Fibroblast of villous mesenchyme (primary cell): ENCODE data around the gene NACC2. TPM values are rescaled to one million over a fixed set of nuclear protein-coding genes. Genes with fewer than 3 reads are reported as not detected.

Experiments used
- DNase-seq: peaks from one replicate; pipeline ENCODE4 v3.0.0-alpha.2; 2010; ENCODE audit warnings: low read depth
- H3K4me3 ChIP-seq: 2 replicates; pipeline ENCODE4 v1.5.1; 2011; ENCODE audit warnings: low read depth, mild to moderate bottlenecking, low read length
- total RNA-seq: library from RNA; depleted of rRNA; stranded (reverse); fragments of >200 nt; gene quantifications from 2 replicates; pipeline ENCODE4 v1.2.3, GENCODE V29; 2012
- TF ChIP-seq, protein P1 (sequence below): IDR thresholded peaks from 2 replicates; pipeline ENCODE4 v1.5.1; 2012; ENCODE audit warnings: low read depth, mild to moderate bottlenecking, low read length; ENCODE audit not compliant: insufficient read depth

Gene NACC2
- total RNA-seq, 1 donor = 34.1 TPM

DNA sequence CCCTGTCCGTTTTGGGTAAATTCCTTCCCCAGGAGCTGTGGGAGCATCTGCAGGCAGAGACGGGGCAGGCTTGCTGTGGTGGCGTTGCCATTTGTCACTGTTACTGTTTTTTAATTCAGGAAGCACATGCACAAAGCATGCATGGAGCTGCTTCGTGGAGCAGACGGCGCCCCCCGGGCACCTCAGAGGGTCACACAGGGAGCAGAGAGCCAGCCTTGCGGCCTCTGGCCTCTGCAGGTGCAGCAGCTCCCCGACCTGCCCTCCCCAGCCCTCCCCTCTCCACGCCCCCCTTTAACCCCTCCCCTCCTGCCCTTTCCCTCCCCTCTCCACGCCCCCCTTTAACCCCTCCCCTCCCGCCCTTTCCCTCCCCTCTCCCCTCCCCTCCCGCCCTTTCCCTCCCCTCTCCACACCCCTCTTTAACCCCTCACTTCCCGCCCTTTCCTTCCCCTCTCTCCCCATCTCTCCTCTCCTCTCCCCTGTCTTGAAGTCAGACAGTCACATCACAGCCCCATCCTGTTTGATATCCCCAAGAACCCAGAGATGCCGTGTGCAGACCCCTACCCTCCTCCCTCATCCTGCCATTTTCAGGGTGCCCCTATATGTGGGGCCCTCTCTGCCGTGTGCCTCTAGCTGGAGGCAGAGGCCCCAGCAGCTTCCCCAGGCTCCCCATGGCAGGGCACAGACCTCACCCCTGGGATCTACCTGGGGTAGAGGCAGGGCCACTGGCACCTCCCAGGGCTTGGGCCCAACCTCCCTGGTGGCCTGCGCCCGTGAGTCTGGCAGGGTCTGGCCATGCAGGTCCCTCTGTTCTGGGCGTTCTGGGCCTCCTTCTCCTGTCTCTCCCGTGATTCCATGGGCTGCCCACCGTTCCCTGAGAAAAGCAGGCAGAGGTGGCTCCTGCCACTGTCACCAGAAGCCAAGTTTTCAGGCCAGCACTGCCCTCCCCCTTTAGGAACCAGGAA, 104.3 kb downstream of the NACC2 start:
- H3K4me3 ChIP-seq = no peak overlapping the region
- peak; percentile 80 for DNase-seq
- TF ChIP-seq, protein P1, sequence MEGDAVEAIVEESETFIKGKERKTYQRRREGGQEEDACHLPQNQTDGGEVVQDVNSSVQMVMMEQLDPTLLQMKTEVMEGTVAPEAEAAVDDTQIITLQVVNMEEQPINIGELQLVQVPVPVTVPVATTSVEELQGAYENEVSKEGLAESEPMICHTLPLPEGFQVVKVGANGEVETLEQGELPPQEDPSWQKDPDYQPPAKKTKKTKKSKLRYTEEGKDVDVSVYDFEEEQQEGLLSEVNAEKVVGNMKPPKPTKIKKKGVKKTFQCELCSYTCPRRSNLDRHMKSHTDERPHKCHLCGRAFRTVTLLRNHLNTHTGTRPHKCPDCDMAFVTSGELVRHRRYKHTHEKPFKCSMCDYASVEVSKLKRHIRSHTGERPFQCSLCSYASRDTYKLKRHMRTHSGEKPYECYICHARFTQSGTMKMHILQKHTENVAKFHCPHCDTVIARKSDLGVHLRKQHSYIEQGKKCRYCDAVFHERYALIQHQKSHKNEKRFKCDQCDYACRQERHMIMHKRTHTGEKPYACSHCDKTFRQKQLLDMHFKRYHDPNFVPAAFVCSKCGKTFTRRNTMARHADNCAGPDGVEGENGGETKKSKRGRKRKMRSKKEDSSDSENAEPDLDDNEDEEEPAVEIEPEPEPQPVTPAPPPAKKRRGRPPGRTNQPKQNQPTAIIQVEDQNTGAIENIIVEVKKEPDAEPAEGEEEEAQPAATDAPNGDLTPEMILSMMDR = no peak

DNA sequence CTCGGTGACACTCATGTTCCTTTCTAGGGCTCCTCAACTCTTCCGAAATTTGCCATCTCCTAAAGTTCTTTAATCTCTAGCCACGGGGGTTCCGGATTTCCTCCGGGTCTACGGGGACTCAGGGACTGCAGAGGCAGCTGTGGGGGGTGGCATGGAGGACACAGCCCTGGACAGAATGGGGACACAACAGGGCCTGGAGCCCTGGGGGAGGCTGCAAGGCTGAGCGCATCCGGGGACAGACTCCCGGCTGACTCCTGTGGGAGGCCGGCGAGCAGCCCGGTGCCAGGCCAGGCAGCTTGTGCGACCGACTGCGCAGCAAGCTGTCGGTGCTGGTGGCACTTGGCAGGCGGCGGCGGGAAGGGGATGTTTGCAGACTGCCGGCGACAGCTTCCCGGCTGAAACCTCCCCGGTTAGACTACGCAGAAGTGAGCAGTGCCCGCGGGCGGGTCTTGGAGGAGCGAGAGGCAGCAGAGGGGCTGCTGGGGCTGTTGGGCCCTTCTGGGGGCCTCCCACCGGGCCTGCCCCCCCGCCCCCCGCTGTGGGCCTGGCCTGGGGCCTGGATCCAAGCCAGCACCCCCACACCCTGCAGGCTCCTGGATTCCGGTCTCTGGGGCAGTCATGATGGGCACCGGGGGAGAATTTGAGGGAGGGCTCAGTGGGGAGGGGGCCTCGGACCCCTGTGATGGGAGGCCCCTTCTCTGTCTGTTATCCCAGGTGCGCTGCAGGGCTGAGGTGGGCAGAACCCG, 105.2 kb downstream of the NACC2 start:
- H3K4me3 ChIP-seq = no peak overlapping the region
- TF ChIP-seq, protein P1 = no peak
- DNase-seq = no peak

DNA sequence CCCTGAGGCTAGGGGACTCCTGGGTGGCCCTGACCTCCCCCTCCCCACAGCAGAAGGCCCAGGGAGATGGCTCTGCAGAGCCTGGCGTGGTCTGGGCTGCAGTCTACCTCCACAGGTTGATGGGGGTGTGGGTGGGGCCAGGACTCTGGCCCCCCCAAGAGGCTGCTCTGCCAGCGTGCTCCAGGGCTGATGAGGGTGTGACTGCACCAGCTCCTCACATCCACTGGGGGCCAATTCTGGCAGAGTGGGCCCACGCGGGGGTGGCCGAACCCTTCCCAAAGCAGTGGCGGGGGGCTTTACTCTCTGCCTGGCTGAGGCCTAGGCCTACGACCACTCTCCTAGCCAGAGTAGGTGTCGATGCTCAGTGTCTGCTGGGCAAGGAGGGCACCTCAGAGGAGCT, 105.9 kb downstream of the NACC2 start:
- H3K4me3 ChIP-seq = no peak overlapping the region
- no peak for DNase-seq
- TF ChIP-seq, protein P1 = no peak

DNA sequence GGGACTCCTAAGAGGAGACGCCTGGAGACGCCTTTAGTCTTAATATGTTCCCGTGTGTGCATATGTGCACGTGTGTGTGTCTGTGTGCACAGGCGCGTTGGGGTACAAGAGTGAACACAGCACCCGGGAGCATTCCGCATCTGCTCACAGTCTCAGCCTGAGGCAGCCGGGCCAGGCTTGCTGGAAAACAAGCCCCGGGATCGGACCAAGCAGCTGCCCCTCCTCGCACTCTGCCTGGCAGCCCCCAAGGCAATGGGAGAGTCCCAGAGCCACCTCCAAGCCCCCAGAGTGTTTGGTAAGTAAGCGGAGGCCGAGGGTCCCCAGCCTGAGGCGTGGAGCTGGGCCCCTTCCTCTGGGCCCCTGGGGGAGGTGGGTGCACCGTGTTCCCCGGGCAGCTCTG, 106.6 kb downstream of the NACC2 start:
- no peak overlapping the region for H3K4me3 ChIP-seq
- no peak for DNase-seq
- TF ChIP-seq, protein P1 = no peak

DNA sequence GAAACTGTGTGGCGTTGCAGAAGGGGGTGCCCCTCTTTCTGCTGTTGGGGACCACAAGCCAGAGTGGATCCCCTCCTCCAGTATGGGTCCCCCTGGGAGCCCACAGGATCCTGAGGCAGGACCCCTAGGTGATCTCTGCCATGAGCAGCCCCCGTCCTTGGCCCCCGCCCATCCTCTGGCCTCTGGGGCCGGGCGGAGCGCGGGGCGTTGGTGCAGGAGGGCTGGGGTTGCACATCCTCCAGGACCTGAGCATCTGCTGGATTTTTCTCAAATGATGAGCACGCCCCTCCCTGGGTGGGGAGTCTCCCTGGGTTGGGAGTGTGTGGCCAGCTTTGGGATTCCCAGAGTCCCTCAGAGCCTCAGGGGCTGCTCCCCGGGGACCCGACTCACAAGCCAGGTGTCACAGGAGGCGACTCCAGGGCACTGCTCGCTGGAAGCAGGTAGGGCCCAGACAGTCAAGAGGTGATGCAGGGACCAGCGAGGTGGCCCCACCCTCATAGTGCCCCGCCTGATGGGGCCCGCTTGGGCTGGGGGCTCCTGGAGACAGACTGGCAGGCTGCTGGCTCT, 107.2 kb downstream of the NACC2 start:
- H3K4me3 ChIP-seq = no peak overlapping the region
- no peak for DNase-seq
- TF ChIP-seq, protein P1 = no peak

DNA sequence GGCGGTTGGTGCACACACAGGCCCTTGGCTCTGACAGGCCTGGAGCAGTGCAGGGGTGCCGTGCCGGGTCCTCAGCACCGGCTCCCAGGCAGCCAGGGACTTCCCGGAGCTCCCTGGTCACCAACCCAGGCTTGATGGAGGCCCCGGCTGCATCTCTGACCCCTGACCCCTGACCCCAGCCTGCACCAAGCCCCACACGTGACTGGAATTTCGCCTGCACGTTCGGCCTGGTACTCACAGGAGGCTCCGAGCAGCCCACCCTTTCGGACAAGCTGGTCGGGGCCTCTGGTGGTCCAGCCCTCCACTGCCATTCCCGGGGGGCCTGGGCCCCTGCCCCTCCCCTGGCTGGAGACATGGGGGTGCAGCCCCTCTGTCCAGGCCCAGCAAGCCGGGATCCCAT, 108.5 kb downstream of the NACC2 start:
- H3K4me3 ChIP-seq = no peak overlapping the region
- TF ChIP-seq, protein P1 = no peak
- no peak for DNase-seq
